ENCODE measurements around the gene SLC6A7.

SLC6A7 gene

DNA sequence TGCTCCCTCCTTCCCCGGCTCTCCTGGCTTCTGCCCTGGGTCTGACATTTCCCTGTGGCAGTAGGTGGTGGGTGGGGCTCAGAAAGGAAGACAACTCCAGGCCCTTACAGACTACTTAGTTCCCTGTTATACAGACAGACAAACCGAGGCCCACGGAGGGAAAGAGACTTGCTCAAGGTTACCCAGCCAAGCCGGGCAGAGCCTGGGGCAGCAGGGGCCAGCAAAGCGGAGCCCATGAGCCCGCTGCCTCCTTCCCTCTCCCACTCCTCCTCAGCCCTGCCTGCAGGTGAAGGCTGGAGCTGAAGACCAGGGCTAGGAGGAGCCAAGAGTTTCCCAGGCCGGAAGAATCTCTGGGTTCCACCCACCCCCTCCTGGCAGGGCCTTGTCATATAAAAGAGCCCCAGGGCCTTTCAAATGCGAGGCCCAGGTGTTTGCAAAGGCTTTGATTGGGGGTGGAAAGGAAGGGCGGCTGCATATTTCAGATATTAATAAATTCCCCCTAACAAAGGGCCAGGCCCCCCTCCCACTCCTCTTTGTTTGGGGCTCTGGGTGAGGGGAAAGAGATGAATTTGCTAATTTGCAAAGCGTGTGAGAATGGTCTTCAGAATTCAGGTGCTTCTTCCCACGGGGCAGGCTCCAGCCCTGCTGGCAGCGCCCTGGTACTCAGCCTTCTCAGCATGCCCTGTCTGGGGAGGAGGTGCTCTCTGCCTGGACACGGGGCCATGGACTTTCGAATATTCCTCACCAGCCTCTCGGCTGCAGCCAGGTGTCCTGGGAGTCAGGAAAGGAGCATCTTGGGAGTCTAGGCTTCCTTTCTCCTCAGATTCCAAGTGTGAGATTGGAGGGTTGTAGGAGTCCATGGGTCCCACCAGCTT lies 21.5 kb downstream of the SLC6A7 start:
- Histone ChIP-seq H3K4me1 (ENCODE audit: control insufficient read depth, insufficient read depth, low read length) (peaks cover 28% of the 10 kb centered on the region), H3K9ac (ENCODE audit: low read depth, low read length) (no peak overlapping the region), H3K27me3 (ENCODE audit: control insufficient read depth, insufficient read depth, low read length) (no peaks in the 10 kb centered on the region; the same call in 1 of the 2 replicates), H3K4me3 (ENCODE audit: low read depth, low read length) (0 out of 2 replicates have a peak overlapping the region, but pooled peaks have one; percentile 10), H3K36me3 (ENCODE audit: control insufficient read depth, insufficient read depth, low read length) (no peaks in the 10 kb centered on the region), H3K9me3 (ENCODE audit: control insufficient read depth, insufficient read depth, low read length) (no peaks in the 10 kb centered on the region), H3K27ac (ENCODE audit: low read depth, low read length) (peak overlapping the region; percentile 77)

GRCh38 chr5:150213530-150213929 lies 23.7 kb downstream of the SLC6A7 start:
- peaks cover 5% of the 10 kb centered on the region for H3K27me3 ChIP-seq (ENCODE audit: control insufficient read depth, insufficient read depth, low read length)
- no peaks in the 10 kb centered on the region for H3K36me3 ChIP-seq (ENCODE audit: control insufficient read depth, insufficient read depth, low read length)
- no peak overlapping the region for H3K9ac ChIP-seq (ENCODE audit: low read depth, low read length)
- no peak overlapping the region for H3K27ac ChIP-seq (ENCODE audit: low read depth, low read length)
- no peaks in the 10 kb centered on the region for H3K9me3 ChIP-seq (ENCODE audit: control insufficient read depth, insufficient read depth, low read length)
- H3K4me1 ChIP-seq (ENCODE audit: control insufficient read depth, insufficient read depth, low read length): peaks cover 25% of the 10 kb centered on the region
- no peak overlapping the region for H3K4me3 ChIP-seq (ENCODE audit: low read depth, low read length)

DNA sequence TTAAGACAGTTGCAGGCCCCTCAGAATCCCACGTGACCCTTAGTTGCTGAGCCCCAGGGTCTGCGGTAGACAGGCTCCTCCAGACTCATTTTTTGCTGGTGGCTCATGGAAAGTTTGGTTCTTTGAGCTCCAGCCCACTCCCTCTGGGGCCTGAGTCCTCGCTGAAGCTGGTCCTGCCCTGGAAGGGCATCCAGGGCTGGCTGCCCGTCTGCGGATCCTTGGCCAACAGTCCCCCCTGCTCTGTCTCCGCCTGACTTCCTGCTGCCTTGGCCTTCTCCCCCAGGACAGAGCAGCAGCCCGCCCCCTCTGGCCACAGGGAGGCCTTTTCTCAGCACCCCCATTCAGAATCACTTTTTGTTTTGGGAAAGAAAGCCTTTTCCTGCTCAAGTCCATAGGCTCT lies 24.4 kb downstream of the SLC6A7 start:
- Histone ChIP-seq H3K9ac (ENCODE audit: low read depth, low read length) (no peak overlapping the region), H3K36me3 (ENCODE audit: control insufficient read depth, insufficient read depth, low read length) (no peaks in the 10 kb centered on the region), H3K27ac (ENCODE audit: low read depth, low read length) (no peak overlapping the region), H3K27me3 (ENCODE audit: control insufficient read depth, insufficient read depth, low read length) (peaks cover 5% of the 10 kb centered on the region), H3K9me3 (ENCODE audit: control insufficient read depth, insufficient read depth, low read length) (no peaks in the 10 kb centered on the region), H3K4me1 (ENCODE audit: control insufficient read depth, insufficient read depth, low read length) (peaks cover 17% of the 10 kb centered on the region), H3K4me3 (ENCODE audit: low read depth, low read length) (no peak overlapping the region)

DNA sequence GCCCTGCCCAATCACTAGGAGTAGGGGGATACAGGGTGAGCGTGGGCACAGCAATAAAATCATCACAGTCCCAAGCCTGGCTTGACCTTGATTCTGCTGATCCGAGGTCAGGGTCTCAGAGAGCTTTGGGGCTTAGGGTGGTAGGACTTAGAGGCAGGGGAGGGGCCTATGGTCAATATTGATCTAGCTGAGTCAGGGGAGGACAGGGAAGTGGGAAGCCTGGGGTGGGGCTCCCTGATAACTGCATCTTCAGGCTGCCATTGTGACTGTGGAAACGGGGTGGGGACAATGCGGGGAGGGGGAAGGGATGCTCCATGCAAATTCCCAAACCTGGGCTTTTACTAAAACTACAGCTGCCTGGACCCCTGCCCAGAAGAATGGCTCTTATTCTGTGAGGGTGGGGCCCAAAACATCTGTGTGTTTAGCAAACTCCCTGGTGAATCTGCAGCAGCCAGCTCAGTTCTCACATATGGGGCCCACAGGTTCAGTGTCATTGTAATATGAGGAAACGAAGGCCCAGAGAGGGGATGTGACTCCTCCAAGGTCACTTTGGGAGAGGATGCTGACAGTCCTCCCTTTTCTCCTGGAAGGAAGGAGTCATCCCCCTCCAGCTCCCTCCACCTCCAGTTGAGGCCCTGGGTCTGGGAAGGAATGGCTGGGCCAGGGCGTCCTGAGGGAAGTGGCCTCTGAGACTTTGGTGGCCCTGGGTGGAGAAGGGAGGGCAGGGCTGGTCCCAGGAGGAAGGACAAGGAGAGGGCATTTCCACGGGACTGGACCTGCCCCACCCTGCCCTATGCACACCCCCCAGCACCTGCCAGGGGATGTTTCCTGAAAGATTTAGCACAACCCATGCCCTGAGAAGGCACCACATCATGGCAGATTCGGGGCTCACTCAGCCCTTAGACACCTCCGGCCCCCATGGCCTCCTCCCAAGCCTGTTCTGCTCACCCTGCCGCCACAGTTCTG lies 26.4 kb downstream of the SLC6A7 start:
- Histone ChIP-seq H3K27me3 (ENCODE audit: control insufficient read depth, insufficient read depth, low read length) (peaks cover 5% of the 10 kb centered on the region), H3K9ac (ENCODE audit: low read depth, low read length) (no peak overlapping the region), H3K9me3 (ENCODE audit: control insufficient read depth, insufficient read depth, low read length) (no peaks in the 10 kb centered on the region)

GRCh38 chr5:150217038-150217437 lies 27.2 kb downstream of the SLC6A7 start:
- peaks cover 5% of the 10 kb centered on the region for H3K27me3 ChIP-seq (ENCODE audit: control insufficient read depth, insufficient read depth, low read length)
- no peaks in the 10 kb centered on the region for H3K9me3 ChIP-seq (ENCODE audit: control insufficient read depth, insufficient read depth, low read length)
- no peak overlapping the region for H3K9ac ChIP-seq (ENCODE audit: low read depth, low read length)
- H3K27ac ChIP-seq (ENCODE audit: low read depth, low read length): no peak overlapping the region
- H3K36me3 ChIP-seq (ENCODE audit: control insufficient read depth, insufficient read depth, low read length): no peaks in the 10 kb centered on the region
- H3K4me3 ChIP-seq (ENCODE audit: low read depth, low read length): no peak overlapping the region
- H3K4me1 ChIP-seq (ENCODE audit: control insufficient read depth, insufficient read depth, low read length): peaks cover 3% of the 10 kb centered on the region

More for the DNA sequence above, 26.4 kb downstream of the SLC6A7 start:
- Histone ChIP-seq H3K27ac (ENCODE audit: low read depth, low read length) (no peak overlapping the region), H3K4me1 (ENCODE audit: control insufficient read depth, insufficient read depth, low read length) (peaks cover 10% of the 10 kb centered on the region), H3K36me3 (ENCODE audit: control insufficient read depth, insufficient read depth, low read length) (no peaks in the 10 kb centered on the region), H3K4me3 (ENCODE audit: low read depth, low read length) (no peak overlapping the region)

DNA sequence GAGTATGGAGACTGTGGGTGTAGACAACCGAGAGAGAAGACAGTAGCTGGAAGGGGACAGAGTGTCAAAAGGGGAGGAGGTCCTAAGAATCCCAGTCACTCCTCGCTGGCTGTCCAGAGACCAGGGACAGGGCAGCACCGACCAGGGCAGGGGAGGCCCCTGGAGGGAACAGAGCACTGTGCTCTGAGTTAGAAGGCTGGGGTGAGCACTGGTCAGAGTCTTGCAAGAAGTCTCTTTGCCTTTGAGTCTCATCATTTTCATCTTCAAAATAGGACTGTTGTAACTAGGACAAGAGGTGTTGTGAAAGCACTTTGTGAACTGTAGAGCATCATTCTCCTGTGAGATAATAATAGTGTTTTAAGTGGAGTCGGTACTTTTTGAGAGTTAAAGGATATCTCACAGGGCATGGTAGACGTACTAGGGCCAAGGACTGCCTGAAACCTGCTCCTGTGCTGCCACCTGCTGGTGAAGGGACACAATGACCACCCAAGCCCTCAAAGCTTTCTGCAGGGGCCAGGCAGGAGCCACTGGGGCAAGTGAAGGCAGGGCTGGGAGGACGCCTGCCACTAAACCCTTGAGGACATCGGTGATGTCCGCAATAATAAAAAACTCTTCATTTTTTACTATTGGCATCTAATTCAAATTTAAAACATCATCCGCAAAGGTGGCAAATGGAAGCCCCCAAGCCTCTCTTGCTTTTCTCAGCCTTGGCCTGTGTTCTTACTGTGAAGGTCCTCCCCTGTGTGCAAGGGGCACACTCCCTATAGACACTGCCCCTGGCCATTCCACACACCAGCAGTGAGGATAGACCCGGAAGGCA lies 28.2 kb downstream of the SLC6A7 start:
- Histone ChIP-seq H3K27ac (ENCODE audit: low read depth, low read length) (no peak overlapping the region), H3K4me1 (ENCODE audit: control insufficient read depth, insufficient read depth, low read length) (no peaks in the 10 kb centered on the region), H3K9me3 (ENCODE audit: control insufficient read depth, insufficient read depth, low read length) (no peaks in the 10 kb centered on the region), H3K4me3 (ENCODE audit: low read depth, low read length) (no peak overlapping the region), H3K9ac (ENCODE audit: low read depth, low read length) (no peak overlapping the region), H3K27me3 (ENCODE audit: control insufficient read depth, insufficient read depth, low read length) (peaks cover 5% of the 10 kb centered on the region), H3K36me3 (ENCODE audit: control insufficient read depth, insufficient read depth, low read length) (no peaks in the 10 kb centered on the region)

DNA sequence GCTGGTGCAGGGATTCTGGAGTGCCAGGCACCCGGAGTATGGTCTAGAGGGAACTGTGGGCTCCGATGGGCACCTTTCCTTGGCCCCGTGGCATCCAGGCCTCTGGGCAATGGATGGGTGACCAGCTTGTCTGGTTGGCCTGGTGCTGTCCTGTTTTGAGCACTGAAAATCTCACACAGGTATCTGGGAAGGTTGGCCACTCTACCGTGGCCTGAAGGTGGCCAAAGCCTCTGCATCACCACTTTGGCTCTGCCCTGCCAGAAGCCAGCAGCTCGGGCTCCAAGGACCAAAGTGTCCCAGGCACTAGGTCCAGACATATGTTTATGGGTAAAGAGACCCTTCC lies 28.8 kb downstream of the SLC6A7 start:
- Histone ChIP-seq H3K27ac (ENCODE audit: low read depth, low read length) (no peak overlapping the region), H3K9me3 (ENCODE audit: control insufficient read depth, insufficient read depth, low read length) (no peaks in the 10 kb centered on the region), H3K4me1 (ENCODE audit: control insufficient read depth, insufficient read depth, low read length) (no peaks in the 10 kb centered on the region), H3K27me3 (ENCODE audit: control insufficient read depth, insufficient read depth, low read length) (peaks cover 5% of the 10 kb centered on the region), H3K9ac (ENCODE audit: low read depth, low read length) (no peak overlapping the region), H3K36me3 (ENCODE audit: control insufficient read depth, insufficient read depth, low read length) (no peaks in the 10 kb centered on the region), H3K4me3 (ENCODE audit: low read depth, low read length) (no peak overlapping the region)

GRCh38 chr5:150219142-150219541 lies 29.3 kb downstream of the SLC6A7 start:
- no peak overlapping the region for H3K27ac ChIP-seq (ENCODE audit: low read depth, low read length)
- H3K4me1 ChIP-seq (ENCODE audit: control insufficient read depth, insufficient read depth, low read length): no peaks in the 10 kb centered on the region
- no peak overlapping the region for H3K4me3 ChIP-seq (ENCODE audit: low read depth, low read length)
- no peaks in the 10 kb centered on the region for H3K9me3 ChIP-seq (ENCODE audit: control insufficient read depth, insufficient read depth, low read length)
- no peak overlapping the region for H3K9ac ChIP-seq (ENCODE audit: low read depth, low read length)
- H3K36me3 ChIP-seq (ENCODE audit: control insufficient read depth, insufficient read depth, low read length): no peaks in the 10 kb centered on the region
- peaks cover 5% of the 10 kb centered on the region for H3K27me3 ChIP-seq (ENCODE audit: control insufficient read depth, insufficient read depth, low read length)

DNA sequence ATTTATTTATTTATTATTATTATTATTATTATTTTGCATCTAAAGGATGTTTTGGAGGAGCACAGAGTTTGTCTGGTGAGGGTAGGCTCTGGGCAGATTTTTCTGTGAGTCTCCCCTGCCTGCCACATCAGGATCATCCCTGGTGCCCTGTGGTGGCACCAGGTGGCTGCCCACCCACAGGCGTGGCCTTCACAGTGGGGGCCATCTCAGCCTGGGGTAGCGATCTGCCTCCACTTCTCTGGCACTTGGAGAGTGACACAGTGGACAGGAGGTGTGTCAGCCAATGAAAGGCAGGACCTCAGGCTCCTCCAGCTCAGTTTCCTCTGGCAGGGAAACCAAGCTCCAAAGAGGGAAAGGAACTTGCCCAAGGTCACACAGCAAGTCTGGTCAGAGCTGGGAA lies 30.0 kb downstream of the SLC6A7 start:
- H3K27me3 ChIP-seq (ENCODE audit: control insufficient read depth, insufficient read depth, low read length): peaks cover 5% of the 10 kb centered on the region; the same call in 1 of the 2 replicates
- no peak overlapping the region for H3K9ac ChIP-seq (ENCODE audit: low read depth, low read length)
- no peak overlapping the region for H3K4me3 ChIP-seq (ENCODE audit: low read depth, low read length)
- no peaks in the 10 kb centered on the region for H3K4me1 ChIP-seq (ENCODE audit: control insufficient read depth, insufficient read depth, low read length)
- no peaks in the 10 kb centered on the region for H3K36me3 ChIP-seq (ENCODE audit: control insufficient read depth, insufficient read depth, low read length)
- no peak overlapping the region for H3K27ac ChIP-seq (ENCODE audit: low read depth, low read length)
- H3K9me3 ChIP-seq (ENCODE audit: control insufficient read depth, insufficient read depth, low read length): no peaks in the 10 kb centered on the region

- H3K27me3 ChIP-seq (ENCODE audit: control insufficient read depth, insufficient read depth, low read length): peaks cover 5% of the 10 kb centered on the region; the same call in 1 of the 2 replicates
- H3K4me1 ChIP-seq (ENCODE audit: control insufficient read depth, insufficient read depth, low read length): no peaks in the 10 kb centered on the region
- H3K9me3 ChIP-seq (ENCODE audit: control insufficient read depth, insufficient read depth, low read length): no peaks in the 10 kb centered on the region
- no peak overlapping the region for H3K4me3 ChIP-seq (ENCODE audit: low read depth, low read length)
- no peaks in the 10 kb centered on the region for H3K36me3 ChIP-seq (ENCODE audit: control insufficient read depth, insufficient read depth, low read length)
- H3K9ac ChIP-seq (ENCODE audit: low read depth, low read length): no peak overlapping the region
- H3K27ac ChIP-seq (ENCODE audit: low read depth, low read length): no peak overlapping the region
Observed at GRCh38 chr5:150221471-150221870, 31.6 kb downstream of the SLC6A7 start.
